PC-3 (cell line): Measurements from ENCODE around the gene AGO3. TPM values are rescaled to one million over a fixed set of nuclear protein-coding genes. Genes with fewer than 3 reads are reported as not detected.

Source experiments
- ATAC-seq: fragments of 200-7000 bp; cut with Tn5 transposase; 2 replicates; pipeline ENCODE4 v1.9.1; 2020; ENCODE audit warnings: mild to moderate bottlenecking, moderate library complexity
- BruUV-seq: library from RNA; stranded (reverse); fragments of 400-500 nt; replicated peaks from 2 replicates; lab custom pipeline; 2021; lab: Mats Ljungman, UMichigan
- CTCF ChIA-PET: fragments of 300-600 bp; sonication (Branson Sonifier 250); formaldehyde crosslinking; loops from one replicate; lab custom pipeline; 2022; ENCODE audit warnings: antibody characterized with exemption; lab: Charles Lee
- POLR2A ChIA-PET: fragments of 300-600 bp; sonication (Branson Sonifier 250); formaldehyde crosslinking; loops from one replicate; lab custom pipeline; 2022; ENCODE audit warnings: antibody characterized with exemption; ENCODE audit not compliant: unreplicated experiment; lab: Charles Lee
- DNase-seq: peaks from one replicate; pipeline ENCODE4 v3.0.0-alpha.2; 2015
- H2AFZ ChIP-seq: fragments of 300-600 bp; sonication (generic); 2 replicates; pipeline ENCODE4 v1.6.0; 2016; ENCODE audit warnings: antibody characterized with exemption, low read length
- H3F3A ChIP-seq: fragments of 300-600 bp; sonication (generic); one replicate; pipeline ENCODE4 v1.6.0; 2017; ENCODE audit warnings: antibody characterized with exemption, low read length, control low read depth, mild to moderate bottlenecking; ENCODE audit not compliant: unreplicated experiment
- H3K27ac ChIP-seq: fragments of 300-600 bp; sonication (generic); 2 replicates; pipeline ENCODE4 v1.5.1; 2016; ENCODE audit warnings: mild to moderate bottlenecking, low read length
- H3K27me3 ChIP-seq: fragments of 300-600 bp; sonication (generic); 2 replicates; pipeline ENCODE4 v1.6.1; 2016; ENCODE audit warnings: low read length, mixed read lengths
- H3K36me3 ChIP-seq: fragments of 300-600 bp; sonication (generic); 2 replicates; pipeline ENCODE4 v1.6.1; 2016; ENCODE audit warnings: low read depth, mixed run types, low read length, mixed read lengths
- H3K4me1 ChIP-seq: fragments of 300-600 bp; sonication (generic); 2 replicates; pipeline ENCODE4 v1.5.1; 2016; ENCODE audit warnings: low read length; ENCODE audit not compliant: insufficient read depth
- H3K4me2 ChIP-seq: fragments of 300-600 bp; sonication (generic); 2 replicates; pipeline ENCODE4 v1.6.0; 2016; ENCODE audit warnings: low read length
- H3K4me3 ChIP-seq: fragments of 300-600 bp; sonication (generic); 2 replicates; pipeline ENCODE4 v1.5.1; 2016; ENCODE audit warnings: mild to moderate bottlenecking, low read length, mixed read lengths
- H3K79me2 ChIP-seq: fragments of 300-600 bp; sonication (generic); 2 replicates; pipeline ENCODE4 v1.6.1; 2017; ENCODE audit warnings: low read length, mixed read lengths
- H3K9ac ChIP-seq: fragments of 300-600 bp; sonication (generic); 2 replicates; pipeline ENCODE4 v1.6.0; 2016; ENCODE audit warnings: mild to moderate bottlenecking, low read length
- H3K9me2 ChIP-seq: fragments of 300-600 bp; sonication (generic); replicated peaks from 2 replicates; pipeline ENCODE4 v1.6.1; 2016; ENCODE audit warnings: mixed run types, low read length, mixed read lengths
- H3K9me3 ChIP-seq: fragments of 300-600 bp; sonication (generic); 2 replicates; pipeline ENCODE4 v1.6.1; 2016; ENCODE audit warnings: low read length, mixed read lengths
- H4K20me1 ChIP-seq: fragments of 300-600 bp; sonication (generic); 2 replicates; pipeline ENCODE4 v1.6.1; 2016; ENCODE audit warnings: low read length, mixed read lengths
- EZH2 ChIP-seq: fragments of 300-600 bp; sonication (generic); IDR thresholded peaks from one replicate; pipeline ENCODE4 v1.6.1; 2017; ENCODE audit warnings: antibody characterized with exemption, mild to moderate bottlenecking, low read length; ENCODE audit not compliant: unreplicated experiment
- EZH2phosphoT487 ChIP-seq: fragments of 300-600 bp; sonication (generic); IDR thresholded peaks from 2 replicates; pipeline ENCODE4 v1.6.1; 2018; ENCODE audit warnings: mild to moderate bottlenecking, antibody characterized with exemption, low read length, borderline replicate concordance
- intact Hi-C: fragments of 100-400 bp; cut with micrococcal nuclease; formaldehyde crosslinking; loops from 2 replicates; pipeline ENCODE4 v1.9.0; 2023
- total RNA-seq: library from RNA; depleted of rRNA; stranded (reverse); fragments of >200 nt; gene quantifications from 2 replicates; pipeline ENCODE4 v1.2.3, GENCODE V29; 2014
- TF ChIP-seq, protein P1 (sequence below): fragments of 300-600 bp; sonication (generic); conservative IDR thresholded peaks from 2 replicates; pipeline ENCODE4 v1.5.1; 2017; ENCODE audit warnings: antibody characterized with exemption, low read depth, mild to moderate bottlenecking, low read length

Gene AGO3
- total RNA-seq, 1 experiment from 2014 or later, result 17.7 TPM

DNA sequence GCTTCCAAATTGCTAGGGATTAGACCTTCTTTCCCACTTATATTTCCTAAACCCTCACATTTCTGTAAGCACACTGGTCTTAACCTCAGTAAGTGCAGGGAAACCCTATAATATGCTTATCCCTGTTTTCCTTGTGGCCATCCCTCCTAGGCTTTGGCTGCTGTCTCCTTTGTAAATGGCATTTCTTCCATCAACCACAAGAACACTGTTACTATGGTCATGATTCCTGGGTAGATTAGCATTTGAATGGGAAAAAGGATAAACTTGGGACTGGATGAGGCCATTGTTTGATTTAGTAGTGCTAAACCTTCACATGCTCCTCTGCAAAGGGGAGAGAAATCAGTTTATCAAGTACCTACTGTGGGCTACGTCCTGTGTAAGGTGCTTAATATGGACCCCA lies 16.2 kb upstream of the AGO3 start:
- Histone ChIP-seq H3K9me3 (no peaks in the 10 kb centered on the region), H2AFZ (no peak overlapping the region), H3K4me2 (no peak overlapping the region), H3K9me2 (no peaks in the 10 kb centered on the region), H3K4me1 (no peaks in the 10 kb centered on the region), H3K79me2 (no peaks in the 10 kb centered on the region), H4K20me1 (no peaks in the 10 kb centered on the region), H3K36me3 (peaks cover 39% of the 10 kb centered on the region), H3K4me3 (no peak overlapping the region), H3K27ac (no peak overlapping the region), H3K9ac (no peak overlapping the region), H3F3A (no peaks in the 10 kb centered on the region), H3K27me3 (no peaks in the 10 kb centered on the region)
- ChIA-PET CTCF (no interaction called here), POLR2A (no interaction called here)
- intact Hi-C loops, result no loop called here
- ATAC-seq (no peak), DNase-seq (no peak)
- TF ChIP-seq EZH2 (no peak), EZH2phosphoT487 (no peak)
- TF ChIP-seq, protein P1, sequence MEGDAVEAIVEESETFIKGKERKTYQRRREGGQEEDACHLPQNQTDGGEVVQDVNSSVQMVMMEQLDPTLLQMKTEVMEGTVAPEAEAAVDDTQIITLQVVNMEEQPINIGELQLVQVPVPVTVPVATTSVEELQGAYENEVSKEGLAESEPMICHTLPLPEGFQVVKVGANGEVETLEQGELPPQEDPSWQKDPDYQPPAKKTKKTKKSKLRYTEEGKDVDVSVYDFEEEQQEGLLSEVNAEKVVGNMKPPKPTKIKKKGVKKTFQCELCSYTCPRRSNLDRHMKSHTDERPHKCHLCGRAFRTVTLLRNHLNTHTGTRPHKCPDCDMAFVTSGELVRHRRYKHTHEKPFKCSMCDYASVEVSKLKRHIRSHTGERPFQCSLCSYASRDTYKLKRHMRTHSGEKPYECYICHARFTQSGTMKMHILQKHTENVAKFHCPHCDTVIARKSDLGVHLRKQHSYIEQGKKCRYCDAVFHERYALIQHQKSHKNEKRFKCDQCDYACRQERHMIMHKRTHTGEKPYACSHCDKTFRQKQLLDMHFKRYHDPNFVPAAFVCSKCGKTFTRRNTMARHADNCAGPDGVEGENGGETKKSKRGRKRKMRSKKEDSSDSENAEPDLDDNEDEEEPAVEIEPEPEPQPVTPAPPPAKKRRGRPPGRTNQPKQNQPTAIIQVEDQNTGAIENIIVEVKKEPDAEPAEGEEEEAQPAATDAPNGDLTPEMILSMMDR, result no peak
- BruUV-seq, result no TSS peak

DNA sequence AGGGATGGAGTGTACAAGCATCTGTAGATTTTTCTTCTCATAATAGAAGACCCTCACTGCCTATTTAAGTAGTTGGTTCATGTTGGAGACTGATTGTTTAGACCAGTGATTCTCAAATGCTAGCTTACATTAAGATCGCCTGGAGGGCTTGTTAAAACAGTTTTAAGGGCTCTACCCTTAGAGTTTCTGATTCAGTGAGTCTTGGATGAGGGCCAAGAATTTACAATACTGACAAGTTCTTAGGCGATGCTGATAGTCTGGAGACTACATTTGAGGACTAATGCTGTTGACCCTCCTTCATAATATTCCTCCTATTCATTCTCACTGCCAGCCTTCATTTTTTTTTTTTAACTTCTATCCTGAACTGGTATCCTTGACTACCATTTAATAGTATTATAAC lies 15.2 kb upstream of the AGO3 start:
- no TSS peak for BruUV-seq
- CTCF ChIA-PET, result no interaction called here
- Histone ChIP-seq H3K9me3 (no peaks in the 10 kb centered on the region), H3K9ac (no peak overlapping the region), H3K27ac (no peak overlapping the region), H3K4me1 (no peaks in the 10 kb centered on the region), H4K20me1 (no peaks in the 10 kb centered on the region), H3K9me2 (no peaks in the 10 kb centered on the region), H3K27me3 (no peaks in the 10 kb centered on the region), H2AFZ (no peak overlapping the region), H3K4me2 (no peak overlapping the region), H3F3A (no peaks in the 10 kb centered on the region), H3K4me3 (no peak overlapping the region), H3K79me2 (no peaks in the 10 kb centered on the region), H3K36me3 (peaks cover 39% of the 10 kb centered on the region)
- DNase-seq (no peak), ATAC-seq (no peak)
- intact Hi-C loops, result no loop called here
- POLR2A ChIA-PET, result no interaction called here
- TF ChIP-seq, protein P1, result no peak
- TF ChIP-seq EZH2phosphoT487 (no peak), EZH2 (no peak)

DNA sequence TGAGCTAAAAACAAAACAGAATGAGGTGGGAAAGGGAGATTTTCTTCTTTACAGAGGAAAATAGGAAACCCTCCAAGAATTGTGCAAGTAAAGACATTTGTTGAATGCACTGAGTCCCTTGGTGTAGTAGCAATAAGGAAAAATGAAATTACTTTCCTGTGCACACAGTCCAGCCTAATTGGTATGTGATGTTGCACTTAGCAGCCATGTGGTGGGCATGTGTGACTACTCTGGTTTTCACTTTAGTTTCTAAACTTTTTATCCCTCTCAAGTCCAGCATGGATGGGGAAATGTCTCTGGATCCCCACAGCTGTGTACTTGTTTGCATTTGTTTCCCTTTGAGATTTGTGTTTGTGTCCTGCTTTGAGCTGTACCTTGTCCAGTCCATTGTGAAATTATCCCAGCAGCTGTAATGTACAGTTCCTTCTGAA lies 7.1 kb upstream of the AGO3 start:
- Histone ChIP-seq H3F3A (no peaks in the 10 kb centered on the region), H3K4me2 (no peak overlapping the region), H2AFZ (no peak overlapping the region), H4K20me1 (no peaks in the 10 kb centered on the region), H3K36me3 (peaks cover 7% of the 10 kb centered on the region), H3K27ac (no peak overlapping the region), H3K79me2 (no peaks in the 10 kb centered on the region), H3K4me1 (no peaks in the 10 kb centered on the region), H3K9me2 (no peaks in the 10 kb centered on the region), H3K4me3 (no peak overlapping the region), H3K27me3 (no peaks in the 10 kb centered on the region), H3K9ac (no peak overlapping the region), H3K9me3 (no peaks in the 10 kb centered on the region)
- no peak for DNase-seq
- BruUV-seq, result no TSS peak
- ChIA-PET CTCF (no interaction called here), POLR2A (interaction anchor here (0.6 kb wide), 1 partner anchor 65 kb away, joined by 3 read pairs; no protein-coding TSS in a partner anchor)
- TF ChIP-seq, protein P1, result no peak
- no peak for TF ChIP-seq EZH2phosphoT487
- no peak for TF ChIP-seq EZH2
- no peak for ATAC-seq
- intact Hi-C loops, result no loop called here
